Osteocyte (in vitro differentiated cells): Measurements from ENCODE around the gene LRCH1. TPM values are rescaled to one million over a fixed set of nuclear protein-coding genes. Genes with fewer than 3 reads are reported as not detected.

Source experiments
- DNase-seq: peaks from one replicate; pipeline ENCODE4 v3.0.0; 2021; ENCODE audit warnings: mixed read lengths; ENCODE audit not compliant: unreplicated experiment; ENCODE audit errors: extremely low spot score
- H3K27ac Mint-ChIP-seq: one replicate; pipeline ENCODE4 v1.8.0; 2021; ENCODE audit warnings: mild to moderate bottlenecking, mixed read lengths; ENCODE audit not compliant: unreplicated experiment
- H3K27me3 Mint-ChIP-seq: one replicate; pipeline ENCODE4 v1.8.0; 2021; ENCODE audit warnings: mixed read lengths; ENCODE audit not compliant: unreplicated experiment
- H3K36me3 Mint-ChIP-seq: one replicate; pipeline ENCODE4 v1.8.0; 2021; ENCODE audit warnings: mixed read lengths; ENCODE audit not compliant: unreplicated experiment
- H3K4me1 Mint-ChIP-seq: one replicate; pipeline ENCODE4 v1.8.0; 2021; ENCODE audit warnings: mixed read lengths; ENCODE audit not compliant: unreplicated experiment
- H3K4me3 Mint-ChIP-seq: one replicate; pipeline ENCODE4 v1.8.0; 2021; ENCODE audit warnings: mild to moderate bottlenecking, moderate library complexity, mixed read lengths; ENCODE audit not compliant: unreplicated experiment
- H3K9me3 Mint-ChIP-seq: one replicate; pipeline ENCODE4 v1.8.0; 2021; ENCODE audit warnings: mixed read lengths; ENCODE audit not compliant: unreplicated experiment
- CTCF ChIP-seq: fragments of 200-600 bp; sonication (generic); IDR thresholded peaks from 2 replicates; pipeline ENCODE4 v1.5.0; 2021; ENCODE audit warnings: antibody characterized with exemption, mild to moderate bottlenecking, moderate library complexity
- total RNA-seq: library from RNA; stranded (reverse); gene quantifications from 2 replicates; pipeline ENCODE4 v1.2.1, GENCODE V29; 2021

Gene LRCH1
- total RNA-seq, 1 donor from 2014 or later = 13.9 TPM

- H3K4me3 Mint-ChIP-seq = peak overlapping the region; percentile 88
- peak overlapping the region; percentile 95 for H3K27ac Mint-ChIP-seq
- H3K9me3 Mint-ChIP-seq = no peaks in the 10 kb centered on the region
- TF ChIP-seq CTCF = no peak
- no peaks in the 10 kb centered on the region for H3K36me3 Mint-ChIP-seq
- no peaks in the 10 kb centered on the region for H3K27me3 Mint-ChIP-seq
- H3K4me1 Mint-ChIP-seq = peaks cover 34% of the 10 kb centered on the region
- DNase-seq = no peak
Measured at GRCh38 chr13:46554951-46555350, 2.0 kb downstream of the LRCH1 start.

GRCh38 chr13:46555722-46556417, 2.9 kb downstream of the LRCH1 start:
- H3K4me3 Mint-ChIP-seq = no peak overlapping the region

GRCh38 chr13:46556418-46556779, 3.4 kb downstream of the LRCH1 start:
- peaks cover 31% of the 10 kb centered on the region for H3K4me1 Mint-ChIP-seq
- no peaks in the 10 kb centered on the region for H3K27me3 Mint-ChIP-seq
- H3K4me3 Mint-ChIP-seq = no peak overlapping the region
- H3K36me3 Mint-ChIP-seq = no peaks in the 10 kb centered on the region
- DNase-seq = no peak
- no peaks in the 10 kb centered on the region for H3K9me3 Mint-ChIP-seq
- no peak overlapping the region for H3K27ac Mint-ChIP-seq
- TF ChIP-seq CTCF = no peak

More at GRCh38 chr13:46555722-46556417, 2.9 kb downstream of the LRCH1 start:
- no peak for TF ChIP-seq CTCF
- no peaks in the 10 kb centered on the region for H3K9me3 Mint-ChIP-seq
- peak overlapping the region; percentile 95 for H3K27ac Mint-ChIP-seq
- no peak for DNase-seq
- no peaks in the 10 kb centered on the region for H3K36me3 Mint-ChIP-seq
- H3K27me3 Mint-ChIP-seq = no peaks in the 10 kb centered on the region
- H3K4me1 Mint-ChIP-seq = peaks cover 34% of the 10 kb centered on the region

- Mint-ChIP-seq H3K27ac (no peak overlapping the region), H3K27me3 (no peaks in the 10 kb centered on the region), H3K36me3 (no peaks in the 10 kb centered on the region), H3K9me3 (no peaks in the 10 kb centered on the region), H3K4me3 (no peak overlapping the region), H3K4me1 (peaks cover 16% of the 10 kb centered on the region)
- TF ChIP-seq CTCF = no peak
- DNase-seq = no peak
Measured at GRCh38 chr13:46559272-46559805, 6.4 kb downstream of the LRCH1 start.

- Mint-ChIP-seq H3K4me3 (no peak overlapping the region), H3K27ac (no peak overlapping the region), H3K4me1 (peaks cover 4% of the 10 kb centered on the region), H3K27me3 (no peaks in the 10 kb centered on the region), H3K9me3 (no peaks in the 10 kb centered on the region), H3K36me3 (no peaks in the 10 kb centered on the region)
- TF ChIP-seq CTCF = no peak
- DNase-seq = no peak
Measured at GRCh38 chr13:46560778-46561177, 7.8 kb downstream of the LRCH1 start.
